ENCODE data around the gene AGR3.
"Not testable (repeated sequence)": the region's sequence is repeated elsewhere in the genome, so short reads cannot be mapped to it uniquely, and the experiment has no call there.

AGR3 gene

DNA sequence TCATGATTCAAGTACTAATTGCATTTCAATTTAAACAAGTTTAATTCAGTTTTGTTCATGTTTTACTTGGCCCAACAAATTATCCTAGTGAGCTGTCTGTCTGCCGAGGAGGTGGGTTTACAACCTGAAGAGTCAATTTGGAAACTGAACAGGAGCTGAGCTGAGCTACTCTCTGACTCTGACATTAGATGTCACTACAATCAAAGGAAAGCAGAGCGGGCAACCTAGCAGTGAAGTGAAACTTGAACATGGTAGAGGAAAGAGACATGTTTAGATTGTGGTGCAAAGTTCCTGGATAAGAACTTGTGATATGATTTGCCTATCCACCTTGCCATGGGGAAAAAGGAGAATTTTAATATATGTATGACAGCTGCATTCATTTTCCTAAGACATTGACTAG, 9.6 kb upstream of the AGR3 start:
- no peak for DNase-seq (ENCODE audit: low read depth)

DNA sequence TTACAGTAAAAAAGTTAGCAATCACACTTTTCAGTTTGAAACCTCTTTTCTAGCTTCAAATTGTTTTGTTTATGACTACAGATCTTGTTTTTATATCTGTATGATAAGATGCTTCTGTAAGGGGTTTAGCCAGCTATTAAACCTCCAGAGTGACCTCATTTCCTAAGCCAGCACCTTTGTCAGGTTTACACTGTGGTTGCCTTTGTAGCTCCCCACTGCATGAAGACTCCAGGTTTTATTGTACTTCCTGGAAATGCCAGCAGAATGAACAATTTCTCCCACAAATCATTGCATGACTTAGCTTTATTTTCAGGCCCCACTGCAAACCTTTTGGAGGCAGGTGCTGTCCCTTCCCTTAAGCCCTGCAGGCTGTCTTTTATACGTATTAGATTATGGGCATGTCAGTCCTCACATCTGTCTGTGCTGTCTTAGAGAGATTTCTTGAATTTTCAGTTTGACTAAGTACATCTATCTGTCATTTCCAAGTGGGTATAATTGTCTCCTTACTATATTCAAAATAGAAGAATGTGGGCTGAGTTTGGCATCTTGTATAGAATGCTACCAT, 8.2 kb upstream of the AGR3 start:
- DNase-seq (ENCODE audit: low read depth) = no peak

GRCh38 chr7:16889305-16889704, 7.5 kb upstream of the AGR3 start:
- no peak for DNase-seq (ENCODE audit: low read depth)

GRCh38 chr7:16883918-16884317, 2.1 kb upstream of the AGR3 start:
- no peak for DNase-seq (ENCODE audit: low read depth)

GRCh38 chr7:16880554-16880953, 1.2 kb downstream of the AGR3 start:
- no peak for DNase-seq (ENCODE audit: low read depth)

- DNase-seq (ENCODE audit: low read depth) = no peak
These were observed 2.6 kb downstream of the AGR3 start for GRCh38 chr7:16879181-16879580.

DNA sequence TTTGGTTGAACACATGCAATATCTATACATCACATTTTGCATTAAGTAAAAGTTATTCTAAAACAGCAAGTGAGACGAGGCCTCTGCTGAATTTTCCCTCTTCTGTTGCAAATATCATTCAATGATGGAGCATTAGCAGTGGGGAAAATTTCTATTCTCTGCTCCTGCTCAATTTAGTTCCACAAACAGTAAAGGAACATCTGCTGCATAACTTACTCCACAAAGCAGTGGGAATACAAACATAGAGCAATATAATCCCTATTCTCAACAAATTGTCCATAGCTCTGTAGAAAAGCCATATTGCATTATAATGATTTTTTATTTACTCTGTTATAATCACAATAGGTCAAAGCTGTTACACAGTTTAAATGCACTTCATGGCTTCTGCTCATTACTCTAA, 5.9 kb downstream of the AGR3 start:
- no peak for DNase-seq (ENCODE audit: low read depth)

GRCh38 chr7:16874066-16874465, 7.7 kb downstream of the AGR3 start:
- no peak for DNase-seq (ENCODE audit: low read depth)

DNA sequence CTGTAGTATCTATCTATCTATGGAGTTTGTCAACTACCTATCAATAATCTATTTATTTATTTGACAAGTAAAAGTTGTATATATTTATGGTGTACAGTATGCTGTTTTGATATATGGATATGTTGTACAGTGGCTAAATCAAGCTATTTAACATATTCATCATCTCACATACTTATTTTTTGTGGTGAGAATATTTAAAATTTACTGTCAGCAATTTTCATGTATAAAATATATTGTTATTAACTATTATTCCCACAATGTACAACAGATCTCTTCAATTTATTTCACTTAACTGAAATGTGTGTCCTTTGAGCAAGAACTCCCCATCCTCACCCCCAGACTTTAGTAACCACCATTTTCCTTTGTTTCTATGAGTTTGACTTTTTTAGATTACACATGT, 14.5 kb downstream of the AGR3 start:
- no peak for DNase-seq (ENCODE audit: low read depth)

GRCh38 chr7:16853189-16853588, 28.6 kb downstream of the AGR3 start:
- not testable (repeated sequence) for DNase-seq (ENCODE audit: low read depth)

- DNase-seq (ENCODE audit: low read depth) = no peak
These were observed 30.0 kb downstream of the AGR3 start for GRCh38 chr7:16851829-16852228.

DNA sequence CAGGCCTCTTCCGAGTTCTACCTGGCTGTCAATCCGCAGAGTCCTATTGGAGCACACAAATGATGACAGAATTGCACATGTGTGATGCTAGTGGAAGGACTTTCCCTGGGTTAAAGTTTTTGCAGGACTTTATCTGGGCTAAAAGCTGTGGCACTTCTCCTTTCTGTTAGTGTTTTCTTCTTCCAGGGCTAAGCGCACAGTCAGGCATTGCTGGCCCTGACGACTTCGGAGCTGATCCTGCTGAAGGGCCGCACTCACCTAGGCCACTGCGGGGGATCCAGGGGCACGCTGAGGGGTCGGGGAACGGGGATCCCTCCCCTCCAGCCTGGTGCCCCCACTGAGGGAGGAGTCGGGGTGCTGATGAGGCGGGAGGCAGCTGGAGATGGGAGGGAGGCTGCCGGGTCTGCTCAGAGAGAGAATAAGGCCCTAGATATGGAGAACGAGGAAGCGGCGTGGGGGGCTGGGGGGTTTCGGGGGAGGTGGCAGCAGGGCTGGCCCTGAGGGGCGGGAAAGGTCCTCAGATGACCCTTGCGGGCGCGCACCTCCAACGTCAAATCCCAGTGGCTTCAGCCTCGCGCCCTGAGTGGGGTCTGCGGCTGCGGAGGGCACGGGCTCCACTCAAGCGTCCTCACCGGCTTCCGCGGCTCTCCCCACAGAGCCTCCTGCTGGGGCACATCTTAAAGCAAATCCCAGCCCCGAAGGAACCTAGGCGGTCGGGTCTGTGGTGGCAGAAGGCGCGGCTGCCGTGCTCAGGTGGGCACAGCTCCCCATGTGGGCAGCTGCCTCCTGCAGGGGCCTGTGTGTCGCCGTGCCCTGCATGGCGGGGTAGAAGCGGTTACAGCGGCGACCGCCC, 30.9 kb downstream of the AGR3 start:
- DNase-seq (ENCODE audit: low read depth) = no peak

DNA sequence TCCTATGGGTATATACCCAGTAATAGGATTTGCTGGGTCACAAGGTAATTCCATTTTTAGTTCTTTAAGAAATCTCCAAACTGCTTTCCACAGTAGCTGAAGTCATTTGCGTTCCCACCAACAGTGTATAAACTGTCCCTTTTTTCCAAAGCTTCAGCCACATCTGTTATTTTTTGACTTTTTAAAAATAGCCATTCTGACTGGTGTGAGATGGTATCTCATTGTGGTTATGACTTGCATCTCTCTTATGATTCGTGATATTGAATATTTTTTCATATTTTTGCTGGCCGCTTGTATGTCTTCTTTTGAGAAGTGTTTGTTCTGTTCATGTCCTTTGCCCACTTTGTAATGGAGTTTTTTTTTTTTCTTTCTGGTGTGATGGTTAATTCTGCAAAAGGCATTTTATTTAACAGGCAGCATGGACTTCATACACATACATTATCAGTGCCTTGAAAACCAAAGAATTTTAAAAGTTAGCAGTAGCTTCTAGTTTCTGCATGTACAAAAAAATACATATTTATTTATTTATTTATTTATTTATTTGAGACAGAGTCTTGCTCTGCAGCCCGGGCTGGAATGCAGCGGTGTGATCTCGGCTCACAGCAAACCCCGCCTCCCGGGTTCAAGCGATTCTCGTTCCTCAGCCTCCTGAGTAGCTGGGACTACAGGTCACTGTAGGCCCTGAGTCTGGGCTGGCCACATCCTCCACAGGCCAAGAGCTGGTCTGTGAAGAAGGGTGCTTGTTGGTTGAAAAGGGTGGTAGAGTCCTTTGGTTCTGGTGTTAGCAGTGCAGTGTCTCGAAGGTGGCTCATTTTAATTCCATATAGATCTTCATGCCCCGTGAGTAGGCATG, 32.3 kb downstream of the AGR3 start:
- no peak for DNase-seq (ENCODE audit: low read depth)

- DNase-seq (ENCODE audit: low read depth) = no peak
These were observed 34.4 kb downstream of the AGR3 start for GRCh38 chr7:16847381-16847860.

DNA sequence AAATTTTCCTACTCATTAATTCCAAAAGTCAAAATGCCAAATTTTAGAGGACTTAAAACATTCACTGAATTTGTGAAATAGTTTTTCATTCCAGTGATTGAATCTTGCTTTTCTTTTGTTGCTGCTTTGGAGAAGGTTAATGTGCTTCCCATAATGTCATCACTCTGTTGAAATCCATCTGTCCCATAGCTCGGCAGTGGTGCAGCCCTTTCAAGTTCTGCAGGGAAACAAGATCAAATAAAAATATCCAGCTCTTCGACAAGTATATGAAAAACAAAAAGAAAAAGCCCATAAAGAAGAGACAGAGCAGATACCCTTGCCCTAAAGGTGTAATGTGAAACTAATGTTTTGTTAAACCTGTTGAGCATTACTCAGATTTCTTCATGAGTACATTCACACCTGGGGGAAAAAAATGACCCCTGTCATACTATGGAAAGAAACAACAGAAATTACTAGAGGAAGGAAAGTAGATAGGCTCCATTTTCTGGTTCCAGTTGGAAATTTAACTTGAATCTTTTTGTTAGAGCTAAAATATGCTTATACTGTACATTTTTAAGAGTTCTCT, 35.1 kb downstream of the AGR3 start:
- no peak for DNase-seq (ENCODE audit: low read depth)

DNA sequence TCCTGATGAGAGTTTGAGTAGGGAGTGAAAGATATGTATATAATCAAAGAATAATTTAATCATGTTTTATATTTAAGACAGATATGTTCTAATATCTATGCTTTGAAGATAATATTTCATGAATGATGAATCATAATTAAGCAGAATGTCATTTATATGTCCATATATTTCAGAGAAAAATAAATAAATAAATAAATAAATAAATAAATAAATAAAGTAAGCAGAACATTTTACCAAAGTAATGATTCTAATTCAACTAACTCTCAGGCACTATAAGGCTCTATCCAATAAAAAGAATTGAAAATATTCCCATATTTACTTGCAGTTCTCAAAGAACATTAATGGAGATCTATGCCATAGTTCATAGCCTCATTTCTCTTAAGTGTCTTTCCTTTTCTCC, 36.0 kb downstream of the AGR3 start:
- DNase-seq (ENCODE audit: low read depth) = no peak

DNA sequence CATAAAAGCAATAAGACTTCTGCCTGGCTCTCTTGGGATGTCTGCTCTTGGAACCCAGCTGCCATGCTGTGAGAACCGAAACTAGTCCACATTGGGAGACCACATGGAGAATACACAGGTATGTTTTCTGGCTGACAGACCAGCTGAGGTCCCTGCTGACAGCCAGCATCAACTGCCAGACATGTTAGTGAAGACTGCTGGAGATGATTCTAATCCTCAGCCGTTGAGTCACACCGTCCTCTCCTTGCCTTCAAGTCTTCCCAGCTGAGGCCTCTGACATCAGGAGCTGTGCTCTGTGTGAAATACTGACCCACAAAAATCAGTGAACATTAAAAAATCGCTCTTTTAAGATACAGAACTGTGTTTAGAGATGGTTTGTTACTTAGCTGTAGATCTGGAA, 40.1 kb downstream of the AGR3 start:
- no peak for DNase-seq (ENCODE audit: low read depth)

DNA sequence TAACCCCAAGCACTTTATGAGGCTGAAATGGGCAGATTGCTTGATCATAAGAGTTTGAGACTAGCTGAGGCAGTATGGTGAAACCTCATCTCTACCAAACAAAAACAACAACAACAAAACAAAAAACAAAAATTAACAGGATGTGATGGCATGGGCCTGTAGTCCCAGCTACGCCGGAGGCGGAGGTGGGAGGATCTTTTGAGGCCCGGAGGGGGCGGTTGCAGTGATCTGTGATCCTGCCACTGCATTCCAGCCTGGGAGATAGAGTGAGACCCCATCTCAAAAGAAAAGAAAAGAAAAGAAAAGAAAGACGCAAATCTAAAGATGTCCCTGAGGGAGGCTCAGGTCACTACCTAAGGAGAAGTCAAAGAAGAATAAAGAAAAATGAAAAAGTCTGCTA, 41.7 kb downstream of the AGR3 start:
- DNase-seq (ENCODE audit: low read depth) = no peak

GRCh38 chr7:16839646-16840045, 42.1 kb downstream of the AGR3 start:
- DNase-seq (ENCODE audit: low read depth) = no peak

DNA sequence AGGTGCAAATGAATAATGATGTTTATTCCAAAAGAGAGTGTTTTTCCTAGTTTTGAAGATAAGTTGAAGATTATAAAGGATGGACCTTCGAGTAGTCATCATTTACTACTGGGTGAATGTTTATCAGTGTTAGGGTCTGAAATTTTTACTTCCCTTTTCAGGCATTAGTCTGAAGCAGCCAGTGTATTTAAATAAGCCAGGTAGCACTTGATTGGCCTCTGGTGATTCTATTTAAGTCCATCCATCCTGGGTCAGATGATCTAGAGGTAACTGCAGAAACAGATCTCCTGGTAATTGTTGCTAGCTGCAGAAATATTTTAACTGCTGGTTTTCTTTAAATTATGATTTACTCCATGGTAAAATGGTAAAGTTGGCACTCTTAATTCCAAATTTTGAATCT, 42.9 kb downstream of the AGR3 start:
- DNase-seq (ENCODE audit: low read depth) = no peak

DNA sequence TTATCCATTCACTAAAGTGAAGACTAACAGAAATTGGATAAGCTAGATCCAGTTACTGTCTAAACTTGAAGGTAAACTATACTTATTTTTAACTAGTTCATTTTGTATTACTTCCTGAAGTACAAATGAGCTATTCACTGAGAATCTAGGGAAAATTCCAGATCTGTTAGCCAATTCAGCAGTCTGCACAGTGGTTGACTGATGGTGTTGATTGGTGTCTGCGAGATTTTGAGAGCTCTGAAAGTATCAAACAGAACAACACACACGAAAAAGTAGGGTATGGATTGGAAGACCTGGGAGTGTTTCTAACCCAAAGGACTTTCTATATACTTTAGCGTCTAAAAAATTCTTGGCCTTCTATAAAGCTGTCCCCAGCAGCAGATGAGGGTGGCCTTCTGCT, 43.4 kb downstream of the AGR3 start:
- DNase-seq (ENCODE audit: low read depth) = no peak

DNA sequence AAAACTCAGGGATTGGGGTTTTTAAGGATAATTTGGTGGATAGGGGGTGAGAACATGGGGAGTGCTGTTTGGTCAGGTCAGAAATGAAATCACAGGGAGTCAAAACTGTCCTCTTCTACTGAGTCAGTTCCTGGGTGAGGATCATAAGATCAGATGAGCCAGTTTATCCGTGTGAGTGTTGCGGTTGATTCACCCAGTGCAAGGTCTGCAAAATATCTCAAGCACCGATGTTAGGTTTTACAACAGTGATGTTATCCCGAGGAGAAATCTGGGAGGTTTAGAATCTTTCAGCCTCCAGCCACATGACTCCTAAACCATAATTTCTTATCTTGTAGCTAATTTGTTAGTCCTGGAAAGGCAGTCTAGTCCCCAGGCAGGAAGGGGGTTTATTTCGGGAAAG, 45.3 kb downstream of the AGR3 start:
- no peak for DNase-seq (ENCODE audit: low read depth)

DNA sequence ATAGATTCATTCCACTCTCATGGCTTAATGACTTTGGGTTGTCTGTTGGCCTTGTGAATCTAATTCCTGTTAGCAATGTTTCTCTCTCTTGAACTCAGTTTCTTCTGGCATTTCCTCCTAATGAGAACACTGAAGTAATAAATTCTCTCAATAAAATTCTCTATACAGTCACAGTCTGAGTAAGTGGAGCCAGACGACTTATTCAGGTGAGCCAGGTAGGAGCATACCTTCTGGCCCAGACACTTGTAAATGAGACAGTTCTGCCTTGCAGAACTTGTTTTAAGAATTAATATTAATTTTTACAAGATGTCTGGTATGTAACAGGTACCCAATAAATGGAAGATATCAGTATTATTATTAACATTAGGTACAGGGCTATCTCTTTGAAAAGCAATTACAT, 48.4 kb downstream of the AGR3 start:
- no peak for DNase-seq (ENCODE audit: low read depth)

Measured in T-helper 22 cell (primary cell).